HepG2 (cell line): ENCODE data around the gene LUZP1. TPM values are rescaled to one million over a fixed set of nuclear protein-coding genes. Genes with fewer than 3 reads are reported as not detected.

Source experiments
- ATAC-seq: fragments of 200-7000 bp; cut with Tn5 transposase; 3 replicates; pipeline ENCODE4 v1.9.1; 2020; ENCODE audit warnings: mild to moderate bottlenecking, moderate library complexity
- BruUV-seq: library from RNA; stranded (reverse); fragments of 400-500 nt; replicated peaks from 2 replicates; lab custom pipeline; 2021; lab: Mats Ljungman, UMichigan
- CTCF ChIA-PET: fragments of 300-600 bp; formaldehyde crosslinking; extraction: SDS; loops from one replicate; lab custom pipeline; 2021; ENCODE audit warnings: low total read pairs, inconsistent platforms, low intra/inter-chr PET ratio; lab: Yijun Ruan, JAX
- POLR2A ChIA-PET: fragments of 350-600 bp; sonication (Branson Sonifier 250); formaldehyde crosslinking; loops from one replicate; lab custom pipeline; 2020; ENCODE audit warnings: antibody characterized with exemption, inconsistent platforms; lab: Yijun Ruan, JAX
- DNase-seq: peaks from one replicate; pipeline ENCODE4 v3.0.0-alpha.2; 2015; ENCODE audit warnings: low spot score
- FAIRE-seq: peaks from 3 replicates; lab custom pipeline; 2011; peaks lifted over from hg19 to GRCh38; lab: Jason Lieb, UNC
- H2AFZ ChIP-seq: one replicate; pipeline ENCODE4 v1.6.1; 2011; ENCODE audit warnings: low read length, inconsistent platforms
- H3K27ac ChIP-seq: fragments of 300-600 bp; 3 replicates; pipeline ENCODE4 v1.8.0; 2011; ENCODE audit warnings: mixed run types, mild to moderate bottlenecking, mixed read lengths, low read length, inconsistent platforms; ENCODE audit not compliant: insufficient read depth; ENCODE audit errors: extremely low read length
- H3K27me3 ChIP-seq, 2 experiments: fragments of 200-600 bp in 1 of 2; 2 replicates in 1 of 2; 3 replicates in 1 of 2; pipeline versions ENCODE4 v1.6.0 to v1.8.0; 2011; ENCODE audit warnings: low read length in 2 of 2, mild to moderate bottlenecking in 2 of 2, moderate library complexity in 2 of 2, inconsistent platforms in 1 of 2; ENCODE audit not compliant: insufficient read depth in 2 of 2, control insufficient read depth in 1 of 2
- H3K36me3 ChIP-seq, 2 experiments: fragments of 200-600 bp in 1 of 2; replicated peaks in 1 of 2; 2 replicates in 1 of 2; 3 replicates in 1 of 2; pipeline versions ENCODE4 v1.5.1 to v1.8.0; 2011; ENCODE audit warnings: low read length in 2 of 2, inconsistent platforms in 1 of 2; ENCODE audit not compliant: insufficient read depth in 2 of 2, control insufficient read depth in 1 of 2
- H3K4me1 ChIP-seq: 2 replicates; pipeline ENCODE4 v1.5.1; 2012; ENCODE audit warnings: low read length, inconsistent platforms; ENCODE audit not compliant: insufficient read depth
- H3K4me2 ChIP-seq: 2 replicates; pipeline ENCODE4 v1.6.0; 2011; ENCODE audit warnings: low read depth, low read length, inconsistent platforms
- H3K4me3 ChIP-seq, 3 experiments: fragments of 200-600 bp in 1 of 3; sonication (generic), shearing (Covaris generic) in 1 of 3; replicated peaks in 1 of 3; 2 replicates each; pipeline ENCODE4 v1.5.1; 2011 to 2016; ENCODE audit warnings: low read length in 3 of 3, inconsistent platforms in 2 of 3, low read depth in 2 of 3, mild to moderate bottlenecking in 2 of 3, control low read depth in 1 of 3, mixed read lengths in 1 of 3; ENCODE audit not compliant: insufficient read depth in 1 of 3
- H3K79me2 ChIP-seq: one replicate; pipeline ENCODE4 v1.6.1; 2011; ENCODE audit warnings: low read length, inconsistent platforms; ENCODE audit not compliant: insufficient read depth
- H3K9ac ChIP-seq: 2 replicates; pipeline ENCODE4 v1.6.0; 2011; ENCODE audit warnings: mild to moderate bottlenecking, low read depth, low read length, inconsistent platforms; ENCODE audit not compliant: insufficient read depth
- H3K9me3 ChIP-seq: 2 replicates; pipeline ENCODE4 v1.5.1; 2012; ENCODE audit warnings: mild to moderate bottlenecking, low read length
- H4K20me1 ChIP-seq: 2 replicates; pipeline ENCODE4 v1.6.0; 2011; ENCODE audit warnings: inconsistent platforms, mild to moderate bottlenecking, low read length, moderate library complexity; ENCODE audit not compliant: insufficient read depth
- AGO1 ChIP-seq: fragments of 200-400 bp; formaldehyde crosslinking; IDR thresholded peaks from 2 replicates; pipeline ENCODE4 v1.6.1; 2017; ENCODE audit warnings: mild to moderate bottlenecking, low read depth, low read length, moderate library complexity; ENCODE audit not compliant: poor library complexity, severe bottlenecking
- FUBP1 ChIP-seq: sonication (generic); formaldehyde crosslinking; IDR thresholded peaks from 2 replicates; pipeline ENCODE4 v1.5.1; 2020; ENCODE audit warnings: missing genetic modification reagents, mild to moderate bottlenecking, borderline replicate concordance
- GABPA ChIP-seq, 2 experiments: IDR thresholded peaks; 2 replicates each; pipeline ENCODE4 v1.6.1; 2011 to 2016; ENCODE audit warnings: low read depth in 2 of 2, low read length in 1 of 2, missing biosample characterization in 1 of 2, missing genetic modification characterization in 1 of 2
- HMGXB3 ChIP-seq: sonication (generic); formaldehyde crosslinking; IDR thresholded peaks from 2 replicates; pipeline ENCODE4 v1.4.0; 2020; ENCODE audit warnings: missing genetic modification reagents, borderline replicate concordance
- KLF15 ChIP-seq: sonication (generic); formaldehyde crosslinking; IDR thresholded peaks from 2 replicates; pipeline ENCODE4 v1.8.1; 2023; ENCODE audit warnings: borderline replicate concordance, mild to moderate bottlenecking, inconsistent platforms, missing genetic modification reagents, mixed read lengths
- POLR2A ChIP-seq, 2 experiments: IDR thresholded peaks; 2 replicates each; pipeline ENCODE4 v1.6.1; 2011; ENCODE audit warnings: low read depth in 2 of 2, low read length in 2 of 2, mild to moderate bottlenecking in 1 of 2, moderate library complexity in 1 of 2; ENCODE audit not compliant: insufficient read depth in 1 of 2
- SSRP1 ChIP-seq: IDR thresholded peaks from 2 replicates; pipeline ENCODE4 v1.6.1; 2016; ENCODE audit warnings: control low read depth
- ZMYM3 ChIP-seq: sonication (generic); formaldehyde crosslinking; IDR thresholded peaks from 2 replicates; pipeline ENCODE4 v1.5.1; 2020; ENCODE audit warnings: mild to moderate bottlenecking, missing genetic modification reagents
- ZNF160 ChIP-seq: sonication (generic); formaldehyde crosslinking; IDR thresholded peaks from 2 replicates; pipeline ENCODE4 v1.8.0; 2022; ENCODE audit warnings: mild to moderate bottlenecking, inconsistent platforms, missing genetic modification reagents
- ZNF792 ChIP-seq: IDR thresholded peaks from 2 replicates; pipeline ENCODE4 v1.6.1; 2016
- WGBS: methylation state at CpG from one replicate; pipeline ENCODE4 v1.1.6; 2017; ENCODE audit warnings: low lambda C conversion rate; 5-methylcytosine and 5-hydroxymethylcytosine counted together
- in situ Hi-C: cut with HindIII; loops from 2 replicates; pipeline ENCODE4 v1.10.0; 2017; ENCODE audit warnings: low pct_unique_long_range_greater_than_20kb; ENCODE audit not compliant: extremely low pct_ligation_motif_present
- intact Hi-C: fragments of 100-400 bp; cut with micrococcal nuclease; formaldehyde crosslinking; loops from one replicate; pipeline ENCODE4 v1.10.0; 2022; ENCODE audit not compliant: unreplicated experiment
- polyA plus RNA-seq, 8 experiments: library from polyadenylated mRNA; depleted of rRNA in 3 of 8; stranded (reverse) in 7 of 8; unstranded in 1 of 8; fragments of >200 nt; fragmentation: Illumina TruSeq in 4 of 8; extraction: Trizol in 4 of 8; gene quantifications; 2 replicates each; pipeline versions ENCODE4 v1.2.1 to v1.2.3, GENCODE V29; 2011 to 2016; ENCODE audit warnings: low read depth in 4 of 8, missing spikeins in 1 of 8, mixed read lengths in 1 of 8; ENCODE audit not compliant: insufficient read depth in 1 of 8
- total RNA-seq, 5 experiments: library from RNA; depleted of rRNA; stranded (reverse); fragments of >200 nt; fragmentation: Illumina TruSeq; extraction: Trizol; gene quantifications; 2 replicates each; pipeline ENCODE4 v1.2.3, GENCODE V29; 2016; ENCODE audit warnings: low read depth in 1 of 5
- TF ChIP-seq, protein P1 (sequence below): sonication (generic); formaldehyde crosslinking; IDR thresholded peaks from 2 replicates; pipeline ENCODE4 v1.4.0; 2020; ENCODE audit warnings: missing genetic modification reagents
- TF ChIP-seq, protein P2 (sequence below): sonication (generic); formaldehyde crosslinking; IDR thresholded peaks from 2 replicates; pipeline ENCODE4 v1.5.1; 2020; ENCODE audit warnings: mild to moderate bottlenecking, missing genetic modification reagents, moderate library complexity

The LUZP1 gene
- total and polyA plus RNA-seq, 2 of the 13 experiments (the other 11 are each of a cell fraction or from before 2014, with no cell fraction given) = 6.9 to 12.7 TPM

DNA sequence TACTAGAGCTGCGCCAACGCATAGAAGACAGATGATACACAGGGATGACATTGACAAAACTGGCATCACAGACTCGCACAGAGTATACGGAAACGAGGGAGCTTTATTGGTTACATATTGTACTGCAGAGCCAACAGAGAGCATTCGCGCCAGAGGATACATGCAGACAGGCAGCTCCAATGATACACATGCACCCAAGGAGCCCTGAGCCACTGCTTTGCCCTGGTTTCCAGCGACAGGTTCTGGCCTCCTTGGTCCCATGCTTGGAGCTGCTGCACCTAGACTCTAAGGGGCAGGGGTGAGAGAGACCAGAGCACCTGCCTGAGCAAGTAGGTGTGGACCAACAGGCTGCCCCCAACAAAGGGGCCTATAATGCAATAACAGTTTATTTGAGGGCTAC, 83.8 kb downstream of the LUZP1 start:
- no peak for FAIRE-seq
- no peak overlapping the region for H3K9ac ChIP-seq
- ChIA-PET POLR2A (no interaction called here), CTCF (no interaction called here)
- no peak overlapping the region for H3K4me3 ChIP-seq
- H3K4me2 ChIP-seq = no peak overlapping the region
- H3K27ac ChIP-seq = no peak overlapping the region
- no peak for ATAC-seq
- no peak overlapping the region for H2AFZ ChIP-seq
- no peaks in the 10 kb centered on the region for H3K79me2 ChIP-seq
- peaks cover 39 to 80% of the 10 kb centered on the region in 2 experiments for H3K36me3 ChIP-seq
- in situ Hi-C loops = loop anchor here (10.0 kb wide), 1 partner anchor 110 kb away; the partner anchor contains the start of gene LACTBL1
- WGBS = 97% methylated on average over 8 of the region's 8 CpGs
- no peaks in the 10 kb centered on the region for H3K9me3 ChIP-seq
- BruUV-seq = TSS peak; percentile 10
- no peaks in the 10 kb centered on the region for H4K20me1 ChIP-seq
- H3K27me3 ChIP-seq = no peaks in the 10 kb centered on the region
- no peak for DNase-seq
- H3K4me1 ChIP-seq = no peaks in the 10 kb centered on the region
- intact Hi-C loops = no loop called here
- TF ChIP-seq ZNF160 (CRISPR knock-in tag) (no peak), POLR2A (IDR thresholded peaks at IDR 0.05; ENCODE audit: insufficient read depth in 1 of 2, low read depth in 2 of 2, low read length in 2 of 2) (0 out of 4 replicates have a peak, but pooled peaks of 1 of the 2 experiments have one; percentile 26), GABPA (IDR thresholded peaks at IDR 0.05; ENCODE audit: low read depth, low read length) (no peak), GABPA (CRISPR knock-in tag; IDR thresholded peaks at IDR 0.05; ENCODE audit: low read depth) (no peak), SSRP1 (no peak), ZNF792 (no peak), ZMYM3 (no peak), AGO1 (no peak), FUBP1 (CRISPR knock-in tag) (no peak), HMGXB3 (no peak), KLF15 (no peak)
- TF ChIP-seq, protein P1, sequence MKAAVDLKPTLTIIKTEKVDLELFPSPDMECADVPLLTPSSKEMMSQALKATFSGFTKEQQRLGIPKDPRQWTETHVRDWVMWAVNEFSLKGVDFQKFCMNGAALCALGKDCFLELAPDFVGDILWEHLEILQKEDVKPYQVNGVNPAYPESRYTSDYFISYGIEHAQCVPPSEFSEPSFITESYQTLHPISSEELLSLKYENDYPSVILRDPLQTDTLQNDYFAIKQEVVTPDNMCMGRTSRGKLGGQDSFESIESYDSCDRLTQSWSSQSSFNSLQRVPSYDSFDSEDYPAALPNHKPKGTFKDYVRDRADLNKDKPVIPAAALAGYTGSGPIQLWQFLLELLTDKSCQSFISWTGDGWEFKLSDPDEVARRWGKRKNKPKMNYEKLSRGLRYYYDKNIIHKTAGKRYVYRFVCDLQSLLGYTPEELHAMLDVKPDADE = no peak
- TF ChIP-seq, protein P2, sequence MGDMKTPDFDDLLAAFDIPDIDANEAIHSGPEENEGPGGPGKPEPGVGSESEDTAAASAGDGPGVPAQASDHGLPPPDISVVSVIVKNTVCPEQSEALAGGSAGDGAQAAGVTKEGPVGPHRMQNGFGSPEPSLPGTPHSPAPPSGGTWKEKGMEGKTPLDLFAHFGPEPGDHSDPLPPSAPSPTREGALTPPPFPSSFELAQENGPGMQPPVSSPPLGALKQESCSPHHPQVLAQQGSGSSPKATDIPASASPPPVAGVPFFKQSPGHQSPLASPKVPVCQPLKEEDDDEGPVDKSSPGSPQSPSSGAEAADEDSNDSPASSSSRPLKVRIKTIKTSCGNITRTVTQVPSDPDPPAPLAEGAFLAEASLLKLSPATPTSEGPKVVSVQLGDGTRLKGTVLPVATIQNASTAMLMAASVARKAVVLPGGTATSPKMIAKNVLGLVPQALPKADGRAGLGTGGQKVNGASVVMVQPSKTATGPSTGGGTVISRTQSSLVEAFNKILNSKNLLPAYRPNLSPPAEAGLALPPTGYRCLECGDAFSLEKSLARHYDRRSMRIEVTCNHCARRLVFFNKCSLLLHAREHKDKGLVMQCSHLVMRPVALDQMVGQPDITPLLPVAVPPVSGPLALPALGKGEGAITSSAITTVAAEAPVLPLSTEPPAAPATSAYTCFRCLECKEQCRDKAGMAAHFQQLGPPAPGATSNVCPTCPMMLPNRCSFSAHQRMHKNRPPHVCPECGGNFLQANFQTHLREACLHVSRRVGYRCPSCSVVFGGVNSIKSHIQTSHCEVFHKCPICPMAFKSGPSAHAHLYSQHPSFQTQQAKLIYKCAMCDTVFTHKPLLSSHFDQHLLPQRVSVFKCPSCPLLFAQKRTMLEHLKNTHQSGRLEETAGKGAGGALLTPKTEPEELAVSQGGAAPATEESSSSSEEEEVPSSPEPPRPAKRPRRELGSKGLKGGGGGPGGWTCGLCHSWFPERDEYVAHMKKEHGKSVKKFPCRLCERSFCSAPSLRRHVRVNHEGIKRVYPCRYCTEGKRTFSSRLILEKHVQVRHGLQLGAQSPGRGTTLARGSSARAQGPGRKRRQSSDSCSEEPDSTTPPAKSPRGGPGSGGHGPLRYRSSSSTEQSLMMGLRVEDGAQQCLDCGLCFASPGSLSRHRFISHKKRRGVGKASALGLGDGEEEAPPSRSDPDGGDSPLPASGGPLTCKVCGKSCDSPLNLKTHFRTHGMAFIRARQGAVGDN = no peak
